GM23248 (cell line): ENCODE data around the gene MRPL14. TPM values are rescaled to one million over a fixed set of nuclear protein-coding genes. Genes with fewer than 3 reads are reported as not detected.

ENCODE experiments used
- DNase-seq: peaks from one replicate; pipeline ENCODE4 v3.0.0-alpha.2; 2015
- H2AFZ ChIP-seq: fragments of 200-600 bp; sonication (generic); 2 replicates; pipeline ENCODE4 v1.6.1; 2016; ENCODE audit warnings: antibody characterized with exemption
- H3F3A ChIP-seq: fragments of 200-600 bp; sonication (generic); 2 replicates; pipeline ENCODE4 v1.6.1; 2016; ENCODE audit warnings: mild to moderate bottlenecking, antibody characterized with exemption, mixed run types; ENCODE audit not compliant: insufficient read depth
- H3K27ac ChIP-seq: fragments of 200-600 bp; sonication (generic); 2 replicates; pipeline ENCODE4 v1.5.1; 2016; ENCODE audit warnings: mild to moderate bottlenecking
- H3K27me3 ChIP-seq: fragments of 200-600 bp; sonication (generic); replicated peaks from 2 replicates; pipeline ENCODE4 v1.6.1; 2016; ENCODE audit warnings: mild to moderate bottlenecking; ENCODE audit not compliant: insufficient read depth
- H3K36me3 ChIP-seq: fragments of 200-600 bp; sonication (generic); 2 replicates; pipeline ENCODE4 v1.6.1; 2016; ENCODE audit warnings: low read depth, mild to moderate bottlenecking
- H3K4me1 ChIP-seq: fragments of 200-600 bp; sonication (generic); 2 replicates; pipeline ENCODE4 v1.6.1; 2016; ENCODE audit warnings: mild to moderate bottlenecking; ENCODE audit not compliant: insufficient read depth
- H3K4me2 ChIP-seq: fragments of 200-600 bp; sonication (generic); one replicate; pipeline ENCODE4 v1.6.1; 2016; ENCODE audit warnings: mild to moderate bottlenecking; ENCODE audit not compliant: unreplicated experiment
- H3K4me3 ChIP-seq: fragments of 200-600 bp; sonication (generic); 2 replicates; pipeline ENCODE4 v1.5.1; 2016; ENCODE audit warnings: mild to moderate bottlenecking
- H3K79me2 ChIP-seq: fragments of 200-600 bp; sonication (generic); 2 replicates; pipeline ENCODE4 v1.6.1; 2016; ENCODE audit warnings: mild to moderate bottlenecking; ENCODE audit not compliant: insufficient read depth
- H3K9ac ChIP-seq: fragments of 200-600 bp; sonication (generic); 2 replicates; pipeline ENCODE4 v1.6.1; 2016; ENCODE audit warnings: mild to moderate bottlenecking
- H3K9me2 ChIP-seq: fragments of 200-600 bp; sonication (generic); 2 replicates; pipeline ENCODE4 v1.6.1; 2016; ENCODE audit warnings: mixed run types, mild to moderate bottlenecking, moderate library complexity; ENCODE audit not compliant: insufficient read depth
- H3K9me3 ChIP-seq: fragments of 200-600 bp; sonication (generic); one replicate; pipeline ENCODE4 v1.6.1; 2017; ENCODE audit warnings: low read depth
- H4K20me1 ChIP-seq: fragments of 200-600 bp; sonication (generic); 2 replicates; pipeline ENCODE4 v1.6.0; 2016; ENCODE audit not compliant: insufficient read depth
- EZH2 ChIP-seq: fragments of 200-600 bp; sonication (generic); IDR thresholded peaks from 2 replicates; pipeline ENCODE4 v1.6.1; 2018; ENCODE audit warnings: antibody characterized with exemption, mild to moderate bottlenecking; ENCODE audit not compliant: insufficient read depth, poor library complexity, severe bottlenecking
- EZH2phosphoT487 ChIP-seq: fragments of 200-600 bp; sonication (generic); IDR thresholded peaks from 2 replicates; pipeline ENCODE4 v1.6.1; 2018; ENCODE audit warnings: antibody characterized with exemption, moderate library complexity, mild to moderate bottlenecking, low read depth; ENCODE audit not compliant: insufficient read depth
- WGBS, 2 experiments: methylation state at CpG; one replicate each; pipeline ENCODE4 v1.1.6; 2015 to 2017; ENCODE audit warnings: low lambda C conversion rate in 2 of 2, low coverage in 1 of 2; ENCODE audit errors: missing lambda C conversion rate in 2 of 2; 5-methylcytosine and 5-hydroxymethylcytosine counted together
- in situ Hi-C: fragments of 300-500 bp; cut with MboI; formaldehyde crosslinking; loops from 2 replicates; pipeline ENCODE4 v1.15.0; 2020
- polyA plus RNA-seq: library from polyadenylated mRNA; unstranded; fragments of >200 nt; fragmentation: Nextera tagmentation; extraction: Ambion mirVana; gene quantifications from 2 replicates; pipeline ENCODE4 v1.2.1, GENCODE V29; 2016
- total RNA-seq: library from RNA; depleted of rRNA; stranded (reverse); fragments of >200 nt; shearing (Covaris generic); gene quantifications from 2 replicates; pipeline ENCODE4 v1.2.3, GENCODE V29; 2014

MRPL14 gene
- total and polyA plus RNA-seq, 2 experiments from 2014 or later: 47.6 to 91.2 TPM

GRCh38 chr6:44074439-44074812 is 52.8 kb downstream of the MRPL14 start:
- peak; percentile 91 for DNase-seq
- Histone ChIP-seq H3K4me2 (peak overlapping the region; percentile 74), H3K9me2 (no peaks in the 10 kb centered on the region), H4K20me1 (no peaks in the 10 kb centered on the region), H3K27ac (peak overlapping the region; percentile 24; the same call in 1 of the 2 replicates), H2AFZ (peak overlapping the region; percentile 69; the same call in 1 of the 2 replicates), H3K9ac (peak overlapping the region; percentile 61; the same call in 1 of the 2 replicates), H3K4me1 (peaks cover 37% of the 10 kb centered on the region), H3K27me3 (no peaks in the 10 kb centered on the region), H3F3A (peaks cover 25% of the 10 kb centered on the region), H3K4me3 (peak overlapping the region; percentile 14; the same call in 1 of the 2 replicates), H3K79me2 (no peaks in the 10 kb centered on the region), H3K9me3 (no peaks in the 10 kb centered on the region), H3K36me3 (no peaks in the 10 kb centered on the region)
- 0 to 1% methylated on average over 13 of the region's 13 CpGs for WGBS, 2 experiments
- TF ChIP-seq EZH2phosphoT487: no peak
- no peak for TF ChIP-seq EZH2
- in situ Hi-C loops: no loop called here

- Histone ChIP-seq H3K4me2 (peak overlapping the region; percentile 74), H2AFZ (peak overlapping the region; percentile 75), H3K27me3 (no peaks in the 10 kb centered on the region), H3K9me3 (no peaks in the 10 kb centered on the region), H3K9me2 (no peaks in the 10 kb centered on the region), H3F3A (peaks cover 25% of the 10 kb centered on the region), H4K20me1 (no peaks in the 10 kb centered on the region), H3K4me3 (peak overlapping the region; percentile 69), H3K27ac (peak overlapping the region; percentile 24; the same call in 1 of the 2 replicates), H3K9ac (peak overlapping the region; percentile 61), H3K79me2 (no peaks in the 10 kb centered on the region), H3K36me3 (no peaks in the 10 kb centered on the region), H3K4me1 (peaks cover 37% of the 10 kb centered on the region)
- WGBS, 2 experiments: 11 to 15% methylated on average over 12 to 20 of the region's 25 CpGs
- peak; percentile 65 for DNase-seq
- in situ Hi-C loops: no loop called here
- TF ChIP-seq EZH2: no peak
- TF ChIP-seq EZH2phosphoT487: no peak
Measured at GRCh38 chr6:44073612-44074438, 53.4 kb downstream of the MRPL14 start.

GRCh38 chr6:44072959-44073611 is 54.2 kb downstream of the MRPL14 start:
- DNase-seq: peak; percentile 92
- H2AFZ ChIP-seq: peak overlapping the region; percentile 58
- H3K9ac ChIP-seq: peak overlapping the region; percentile 61
- H3K9me2 ChIP-seq: no peaks in the 10 kb centered on the region
- peak overlapping the region; percentile 79 for H3K27ac ChIP-seq
- TF ChIP-seq EZH2 (no peak), EZH2phosphoT487 (no peak)
- 2 to 4% methylated on average over 46 to 55 of the region's 55 CpGs for WGBS, 2 experiments
- peak overlapping the region; percentile 69 for H3K4me3 ChIP-seq
- no peaks in the 10 kb centered on the region for H3K27me3 ChIP-seq
- no peaks in the 10 kb centered on the region for H4K20me1 ChIP-seq
- H3K9me3 ChIP-seq: no peaks in the 10 kb centered on the region
- no peaks in the 10 kb centered on the region for H3K79me2 ChIP-seq
- no peaks in the 10 kb centered on the region for H3K36me3 ChIP-seq
- H3K4me1 ChIP-seq: peaks cover 37% of the 10 kb centered on the region
- H3F3A ChIP-seq: peaks cover 25% of the 10 kb centered on the region
- peak overlapping the region; percentile 74 for H3K4me2 ChIP-seq
- in situ Hi-C loops: no loop called here

GRCh38 chr6:44072452-44072958 is 54.7 kb downstream of the MRPL14 start:
- Histone ChIP-seq H3K27me3 (no peaks in the 10 kb centered on the region), H3K9me2 (no peaks in the 10 kb centered on the region), H3K4me1 (peaks cover 37% of the 10 kb centered on the region), H3K9ac (peak overlapping the region; percentile 57), H4K20me1 (no peaks in the 10 kb centered on the region), H3K27ac (peak overlapping the region; percentile 79), H3K9me3 (no peaks in the 10 kb centered on the region), H3K79me2 (no peaks in the 10 kb centered on the region), H3K4me3 (peak overlapping the region; percentile 69; the same call in 1 of the 2 replicates), H3K36me3 (no peaks in the 10 kb centered on the region), H2AFZ (0 out of 2 replicates have a peak overlapping the region, but pooled peaks have one; percentile 58), H3K4me2 (peak overlapping the region; percentile 74), H3F3A (peaks cover 25% of the 10 kb centered on the region)
- DNase-seq: no peak
- in situ Hi-C loops: no loop called here
- TF ChIP-seq EZH2 (no peak), EZH2phosphoT487 (no peak)
- 54 to 72% methylated on average over 4 of the region's 4 CpGs for WGBS, 2 experiments
